K562 (cell line): ENCODE results near the gene FILIP1L.

Experiments used
- CTCF ChIP-seq, 3 experiments: IDR thresholded peaks in 2 of 3; conservative IDR thresholded peaks in 1 of 3; 2 replicates each; pipeline ENCODE4 v1.5.1; 2011 to 2012; ENCODE audit warnings: low read length in 3 of 3, mild to moderate bottlenecking in 3 of 3, control low read depth in 2 of 3, improper control_type of control experiment in 1 of 3, inconsistent platforms in 1 of 3, low read depth in 1 of 3, mixed read lengths in 1 of 3, moderate library complexity in 1 of 3; ENCODE audit not compliant: insufficient read depth in 2 of 3
- JUNB ChIP-seq: fragments of 450-650 bp; formaldehyde crosslinking; conservative IDR thresholded peaks from 2 replicates; pipeline ENCODE4 v1.4.0; 2020; ENCODE audit warnings: mild to moderate bottlenecking
- JUND ChIP-seq, 2 experiments: IDR thresholded peaks; 2 replicates in 1 of 2; 3 replicates in 1 of 2; pipeline ENCODE4 v1.6.1; 2011; ENCODE audit warnings: borderline replicate concordance in 2 of 2, low read depth in 2 of 2, low read length in 2 of 2, improper control_type of control experiment in 1 of 2, missing biosample characterization in 1 of 2, missing genetic modification characterization in 1 of 2, missing genetic modification reagents in 1 of 2
- PREB ChIP-seq: sonication (generic); formaldehyde crosslinking; IDR thresholded peaks from 2 replicates; pipeline ENCODE4 v1.8.1; 2023; ENCODE audit warnings: mild to moderate bottlenecking, missing genetic modification reagents
- SNAPC5 ChIP-seq: fragments of 250-450 bp; sonication (Bioruptor Pico); IDR thresholded peaks from 2 replicates; pipeline ENCODE4 v1.8.0; 2021; ENCODE audit warnings: moderate library complexity, mild to moderate bottlenecking, inconsistent platforms
- ZNF282 ChIP-seq: sonication (generic); formaldehyde crosslinking; IDR thresholded peaks from 2 replicates; pipeline ENCODE4 v1.8.1; 2023; ENCODE audit warnings: missing genetic modification reagents
- ZNF639 ChIP-seq, 2 experiments: fragments of 200-800 bp in 1 of 2; sonication (Bioruptor generic) in 1 of 2; sonication (generic) in 1 of 2; formaldehyde crosslinking in 1 of 2; IDR thresholded peaks in 1 of 2; conservative IDR thresholded peaks in 1 of 2; 2 replicates each; pipeline versions ENCODE4 v1.5.0 to v1.6.1; 2016 to 2020; ENCODE audit warnings: missing compliant biosample characterization in 1 of 2, missing genetic modification characterization in 1 of 2, missing genetic modification reagents in 1 of 2

GRCh38 chr3:99882436-99883137, 231.7 kb downstream of the FILIP1L start:
- TF ChIP-seq JUNB (CRISPR knock-in tag) (no peak), SNAPC5 (CRISPR knock-in tag) (no peak), ZNF282 (CRISPR knock-in tag) (no peak), CTCF (IDR thresholded peaks at IDR 0.05 in 2 of 3, conservative IDR thresholded peaks at IDR 0.05 in 1 of 3; ENCODE audit: insufficient read depth in 2 of 3, low read depth in 1 of 3, low read length in 3 of 3) (no peak), JUND (IDR thresholded peaks at IDR 0.05; ENCODE audit: borderline replicate concordance, low read depth, low read length) (no peak), JUND (tag; IDR thresholded peaks at IDR 0.05; ENCODE audit: borderline replicate concordance, low read depth, low read length) (no peak), ZNF639 (CRISPR knock-in tag; conservative IDR thresholded peaks at IDR 0.05 in 1 of 2, IDR thresholded peaks at IDR 0.05 in 1 of 2) (no peak), PREB (no peak)
